GM12878 (cell line): Measurements from ENCODE around the gene PRKRA. TPM values are rescaled to one million over a fixed set of nuclear protein-coding genes. Genes with fewer than 3 reads are reported as not detected.

Experiments
- ELK1 ChIP-seq: IDR thresholded peaks from 2 replicates; pipeline ENCODE4 v1.6.1; 2012; ENCODE audit warnings: low read depth, low read length, improper control_type of control experiment
- HCFC1 ChIP-seq: fragments of 150-350 bp; IDR thresholded peaks from 2 replicates; pipeline ENCODE4 v1.6.1; 2014; ENCODE audit warnings: low read length
- KAT2A ChIP-seq: conservative IDR thresholded peaks from 2 replicates; pipeline ENCODE4 v1.6.1; 2011; ENCODE audit warnings: low read depth, low read length; ENCODE audit not compliant: control insufficient read depth
- KLF5 ChIP-seq: fragments of 450-650 bp; IDR thresholded peaks from 2 replicates; pipeline ENCODE4 v1.6.1; 2014; ENCODE audit warnings: mild to moderate bottlenecking; ENCODE audit not compliant: partially characterized antibody
- MAX ChIP-seq: IDR thresholded peaks from 2 replicates; pipeline ENCODE4 v1.6.1; 2012; ENCODE audit warnings: low read depth, low read length, improper control_type of control experiment
- PRDM15 ChIP-seq: fragments of 450-650 bp; formaldehyde crosslinking; IDR thresholded peaks from 2 replicates; pipeline ENCODE4 v1.4.0; 2020; ENCODE audit warnings: mild to moderate bottlenecking, moderate library complexity
- SMAD1 ChIP-seq: fragments of 450-650 bp; IDR thresholded peaks from 2 replicates; pipeline ENCODE4 v1.6.1; 2018; ENCODE audit warnings: mild to moderate bottlenecking, low read depth; ENCODE audit not compliant: partially characterized antibody
- SMARCA5 ChIP-seq: fragments of 450-650 bp; IDR thresholded peaks from 2 replicates; pipeline ENCODE4 v1.6.1; 2017; ENCODE audit warnings: mild to moderate bottlenecking
- TAF1 ChIP-seq: IDR thresholded peaks from 2 replicates; pipeline ENCODE4 v1.6.1; 2011; ENCODE audit warnings: mild to moderate bottlenecking, low read depth, low read length, borderline replicate concordance
- USF2 ChIP-seq: IDR thresholded peaks from 2 replicates; pipeline ENCODE4 v1.6.1; 2011; ENCODE audit warnings: low read depth, low read length, improper control_type of control experiment, borderline replicate concordance
- ZNF207 ChIP-seq: fragments of 450-650 bp; IDR thresholded peaks from 2 replicates; pipeline ENCODE4 v1.6.1; 2014; ENCODE audit warnings: antibody characterized with exemption, mild to moderate bottlenecking, borderline replicate concordance
- ZNF592 ChIP-seq: fragments of 450-650 bp; IDR thresholded peaks from 2 replicates; pipeline ENCODE4 v1.6.1; 2017; ENCODE audit warnings: mild to moderate bottlenecking, moderate library complexity
- ZNF622 ChIP-seq: fragments of 450-650 bp; IDR thresholded peaks from 2 replicates; pipeline ENCODE4 v1.6.1; 2017; ENCODE audit warnings: mild to moderate bottlenecking, inconsistent platforms
- polyA plus RNA-seq, 11 experiments: library from polyadenylated mRNA; depleted of rRNA in 4 of 11; unstranded in 6 of 11; stranded (reverse) in 5 of 11; fragments of >200 nt; fragmentation: Nextera tagmentation in 4 of 11; fragmentation: Illumina TruSeq in 1 of 11; extraction: Ambion mirVana in 4 of 11; extraction: Trizol in 1 of 11; gene quantifications; 1 replicate in 1 of 11; 2 replicates in 10 of 11; pipeline versions ENCODE4 v1.2.1 to v1.2.3, GENCODE V29; 2011 to 2016; ENCODE audit warnings: inconsistent platforms in 2 of 11, missing spikeins in 2 of 11, low read depth in 1 of 11
- total RNA-seq, 4 experiments: library from RNA; depleted of rRNA in 3 of 4; stranded (reverse); fragments of >200 nt in 3 of 4; fragmentation: Illumina TruSeq in 1 of 4; extraction: Trizol in 1 of 4; gene quantifications; 2 replicates each; pipeline versions ENCODE4 v1.2.1 to v1.2.3, GENCODE V29; 2013 to 2021
- TF ChIP-seq, protein P1 (sequence below): fragments of 450-650 bp; IDR thresholded peaks from 2 replicates; pipeline ENCODE4 v1.6.1; 2016; ENCODE audit warnings: mild to moderate bottlenecking, moderate library complexity, borderline replicate concordance

Gene PRKRA
- total and polyA plus RNA-seq, 10 of the 15 experiments (the other 5 are each of a cell fraction or from before 2014, with no cell fraction given): 19.1 to 75.6 (median 51.7) TPM

GRCh38 chr2:178450774-178451525 is at the start of gene PRKRA, which contains the start of gene PJVK (continued):
- TF ChIP-seq, protein P1, sequence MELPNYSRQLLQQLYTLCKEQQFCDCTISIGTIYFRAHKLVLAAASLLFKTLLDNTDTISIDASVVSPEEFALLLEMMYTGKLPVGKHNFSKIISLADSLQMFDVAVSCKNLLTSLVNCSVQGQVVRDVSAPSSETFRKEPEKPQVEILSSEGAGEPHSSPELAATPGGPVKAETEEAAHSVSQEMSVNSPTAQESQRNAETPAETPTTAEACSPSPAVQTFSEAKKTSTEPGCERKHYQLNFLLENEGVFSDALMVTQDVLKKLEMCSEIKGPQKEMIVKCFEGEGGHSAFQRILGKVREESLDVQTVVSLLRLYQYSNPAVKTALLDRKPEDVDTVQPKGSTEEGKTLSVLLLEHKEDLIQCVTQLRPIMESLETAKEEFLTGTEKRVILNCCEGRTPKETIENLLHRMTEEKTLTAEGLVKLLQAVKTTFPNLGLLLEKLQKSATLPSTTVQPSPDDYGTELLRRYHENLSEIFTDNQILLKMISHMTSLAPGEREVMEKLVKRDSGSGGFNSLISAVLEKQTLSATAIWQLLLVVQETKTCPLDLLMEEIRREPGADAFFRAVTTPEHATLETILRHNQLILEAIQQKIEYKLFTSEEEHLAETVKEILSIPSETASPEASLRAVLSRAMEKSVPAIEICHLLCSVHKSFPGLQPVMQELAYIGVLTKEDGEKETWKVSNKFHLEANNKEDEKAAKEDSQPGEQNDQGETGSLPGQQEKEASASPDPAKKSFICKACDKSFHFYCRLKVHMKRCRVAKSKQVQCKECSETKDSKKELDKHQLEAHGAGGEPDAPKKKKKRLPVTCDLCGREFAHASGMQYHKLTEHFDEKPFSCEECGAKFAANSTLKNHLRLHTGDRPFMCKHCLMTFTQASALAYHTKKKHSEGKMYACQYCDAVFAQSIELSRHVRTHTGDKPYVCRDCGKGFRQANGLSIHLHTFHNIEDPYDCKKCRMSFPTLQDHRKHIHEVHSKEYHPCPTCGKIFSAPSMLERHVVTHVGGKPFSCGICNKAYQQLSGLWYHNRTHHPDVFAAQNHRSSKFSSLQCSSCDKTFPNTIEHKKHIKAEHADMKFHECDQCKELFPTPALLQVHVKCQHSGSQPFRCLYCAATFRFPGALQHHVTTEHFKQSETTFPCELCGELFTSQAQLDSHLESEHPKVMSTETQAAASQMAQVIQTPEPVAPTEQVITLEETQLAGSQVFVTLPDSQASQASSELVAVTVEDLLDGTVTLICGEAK: no peak
- TF ChIP-seq KLF5 (peak; percentile 58), KAT2A (no peak), ZNF622 (no peak), HCFC1 (no peak; the same call in 1 of the 2 replicates), SMAD1 (peak; percentile 37), ZNF592 (no peak), PRDM15 (CRISPR knock-in tag) (0 out of 2 replicates have a peak, but pooled peaks have one; percentile 27), TAF1 (peak; percentile 58; the same call in 1 of the 2 replicates), SMARCA5 (peak; percentile 87), ZNF207 (peak; percentile 73; the same call in 1 of the 2 replicates), MAX (no peak; the same call in 1 of the 2 replicates), USF2 (no peak), ELK1 (no peak)
